Epithelial cell of esophagus (primary cell): ENCODE data around the gene PTTG1.
A peak's percentile ranks its signal among the peaks of the same experiment; 100 is the strongest.

Experiments
- DNase-seq: peaks from one replicate; pipeline ENCODE4 v3.0.0; 2010; ENCODE audit warnings: low read depth
- H3K4me3 ChIP-seq: 2 replicates; pipeline ENCODE4 v1.5.1; 2011; ENCODE audit warnings: mild to moderate bottlenecking, low read length, control low read depth
- TF ChIP-seq, protein P1 (sequence below): IDR thresholded peaks from 2 replicates; pipeline ENCODE4 v1.5.1; 2011; ENCODE audit warnings: low read depth, mild to moderate bottlenecking, low read length, control low read depth, inconsistent platforms; ENCODE audit not compliant: insufficient read depth; ENCODE audit errors: missing control alignments

PTTG1 gene

GRCh38 chr5:160397492-160397891 lies 24.2 kb upstream of the PTTG1 start:
- H3K4me3 ChIP-seq, result no peak overlapping the region
- DNase-seq, result no peak
- TF ChIP-seq, protein P1, sequence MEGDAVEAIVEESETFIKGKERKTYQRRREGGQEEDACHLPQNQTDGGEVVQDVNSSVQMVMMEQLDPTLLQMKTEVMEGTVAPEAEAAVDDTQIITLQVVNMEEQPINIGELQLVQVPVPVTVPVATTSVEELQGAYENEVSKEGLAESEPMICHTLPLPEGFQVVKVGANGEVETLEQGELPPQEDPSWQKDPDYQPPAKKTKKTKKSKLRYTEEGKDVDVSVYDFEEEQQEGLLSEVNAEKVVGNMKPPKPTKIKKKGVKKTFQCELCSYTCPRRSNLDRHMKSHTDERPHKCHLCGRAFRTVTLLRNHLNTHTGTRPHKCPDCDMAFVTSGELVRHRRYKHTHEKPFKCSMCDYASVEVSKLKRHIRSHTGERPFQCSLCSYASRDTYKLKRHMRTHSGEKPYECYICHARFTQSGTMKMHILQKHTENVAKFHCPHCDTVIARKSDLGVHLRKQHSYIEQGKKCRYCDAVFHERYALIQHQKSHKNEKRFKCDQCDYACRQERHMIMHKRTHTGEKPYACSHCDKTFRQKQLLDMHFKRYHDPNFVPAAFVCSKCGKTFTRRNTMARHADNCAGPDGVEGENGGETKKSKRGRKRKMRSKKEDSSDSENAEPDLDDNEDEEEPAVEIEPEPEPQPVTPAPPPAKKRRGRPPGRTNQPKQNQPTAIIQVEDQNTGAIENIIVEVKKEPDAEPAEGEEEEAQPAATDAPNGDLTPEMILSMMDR, result no peak

GRCh38 chr5:160398806-160399205 lies 22.8 kb upstream of the PTTG1 start:
- peak overlapping the region; percentile 83 for H3K4me3 ChIP-seq
- TF ChIP-seq, protein P1, result no peak
- DNase-seq, result no peak

GRCh38 chr5:160399402-160400353 lies 22.0 kb upstream of the PTTG1 start, which contains the start of gene FAM200C:
Gene FAM200C (minus strand): TSS chr5:160400054. CDS start chr5:160395490, 4,564 bp downstream.
- DNase-seq, result peak; percentile 92
- TF ChIP-seq, protein P1, result no peak
- peak within 1 kb of the TSS; percentile 83 for H3K4me3 ChIP-seq

- TF ChIP-seq, protein P1, result no peak
- DNase-seq, result peak; percentile 96
- peak within 1 kb of the TSS; percentile 94 for H3K4me3 ChIP-seq
These were observed 2.8 kb upstream of the PTTG1 start, which contains the start of gene SLU7 for GRCh38 chr5:160418561-160419457. Gene SLU7 (minus strand): TSS chr5:160419081. CDS start chr5:160415294, 3,787 bp downstream.

- DNase-seq, result no peak
- TF ChIP-seq, protein P1, result no peak
- H3K4me3 ChIP-seq, result peak overlapping the region; percentile 94
These were observed 2.0 kb upstream of the PTTG1 start for GRCh38 chr5:160419458-160420330.

DNA sequence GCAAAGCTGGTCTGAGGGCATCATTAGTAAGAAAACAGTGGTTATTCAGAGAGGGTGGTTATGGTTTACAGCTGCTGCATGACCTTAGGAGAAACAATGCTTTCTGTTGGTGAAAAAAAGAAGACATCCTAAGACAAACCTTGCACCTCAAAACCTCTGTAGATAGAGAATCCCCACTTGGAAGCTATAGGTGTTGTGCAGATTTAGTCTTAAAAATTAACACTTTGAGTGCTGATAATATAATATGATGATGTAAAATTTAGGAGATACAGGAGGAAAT lies 1.4 kb upstream of the PTTG1 start:
- TF ChIP-seq, protein P1, result no peak
- H3K4me3 ChIP-seq, result no peak overlapping the region

More for the DNA sequence above, 1.4 kb upstream of the PTTG1 start:
- DNase-seq, result no peak
